ENCODE results near the gene ISCA2.

GRCh38 chr14:74492776-74493342 lies 706 bp upstream of the ISCA2 start, which contains the start of gene NPC2:
- TF ChIP-seq POLR2A (IDR thresholded peaks at IDR 0.05) (peak; percentile 81), CTCF (IDR thresholded peaks at IDR 0.05) (no peak)
